Measurements from ENCODE around the gene ABHD3.

ABHD3 gene

GRCh38 chr18:21703241-21703820 lies 1.2 kb downstream of the ABHD3 start:
- H3K79me2 ChIP-seq (ENCODE audit: insufficient read depth, low read length) = peaks cover 31% of the 10 kb centered on the region
- H3K27me3 ChIP-seq (ENCODE audit: insufficient read depth, low read length, poor library complexity, severe bottlenecking) = no peaks in the 10 kb centered on the region
- H3K36me3 ChIP-seq (ENCODE audit: insufficient read depth, low read length) = no peaks in the 10 kb centered on the region
- H4K20me1 ChIP-seq (ENCODE audit: insufficient read depth, low read length, poor library complexity, severe bottlenecking) = peaks cover 8% of the 10 kb centered on the region
- peak overlapping the region; percentile 72 for H3K4me2 ChIP-seq (ENCODE audit: low read depth, low read length, poor library complexity, severe bottlenecking)
- peaks cover 29% of the 10 kb centered on the region for H3K4me1 ChIP-seq (ENCODE audit: insufficient read depth, low read length, poor library complexity, severe bottlenecking)
- TF ChIP-seq CTCF (conservative IDR thresholded peaks at IDR 0.05; ENCODE audit: low read length) (no peak), EZH2phosphoT487 (IDR thresholded peaks at IDR 0.05; ENCODE audit: borderline replicate concordance) (no peak)
- no peaks in the 10 kb centered on the region for H3K9me2 ChIP-seq (replicated peaks; ENCODE audit: low read depth, low read length)
- H3K9me3 ChIP-seq (ENCODE audit: insufficient read depth, low read depth, low read length) = no peaks in the 10 kb centered on the region
- no peaks in the 10 kb centered on the region for H3F3A ChIP-seq (ENCODE audit: low read depth)
- H3K4me3 ChIP-seq (ENCODE audit: low read length, poor library complexity, severe bottlenecking) = peak overlapping the region; percentile 99
- H3K9ac ChIP-seq (ENCODE audit: low read depth, low read length, poor library complexity, severe bottlenecking) = peak overlapping the region; percentile 81
- peak overlapping the region; percentile 95 for H2AFZ ChIP-seq (ENCODE audit: low read length)

GRCh38 chr18:21702602-21703001 lies 2.0 kb downstream of the ABHD3 start:
- Histone ChIP-seq H3K79me2 (ENCODE audit: insufficient read depth, low read length) (peaks cover 31% of the 10 kb centered on the region), H3F3A (ENCODE audit: low read depth) (no peaks in the 10 kb centered on the region), H3K36me3 (ENCODE audit: insufficient read depth, low read length) (no peaks in the 10 kb centered on the region), H3K9me2 (replicated peaks; ENCODE audit: low read depth, low read length) (no peaks in the 10 kb centered on the region), H3K4me1 (ENCODE audit: insufficient read depth, low read length, poor library complexity, severe bottlenecking) (peaks cover 29% of the 10 kb centered on the region), H3K27me3 (ENCODE audit: insufficient read depth, low read length, poor library complexity, severe bottlenecking) (no peaks in the 10 kb centered on the region), H3K4me2 (ENCODE audit: low read depth, low read length, poor library complexity, severe bottlenecking) (peak overlapping the region; percentile 72), H4K20me1 (ENCODE audit: insufficient read depth, low read length, poor library complexity, severe bottlenecking) (peaks cover 8% of the 10 kb centered on the region), H3K9me3 (ENCODE audit: insufficient read depth, low read depth, low read length) (no peaks in the 10 kb centered on the region), H3K4me3 (ENCODE audit: low read length, poor library complexity, severe bottlenecking) (peak overlapping the region; percentile 99), H3K9ac (ENCODE audit: low read depth, low read length, poor library complexity, severe bottlenecking) (peak overlapping the region; percentile 81), H2AFZ (ENCODE audit: low read length) (no peak overlapping the region)
- TF ChIP-seq CTCF (conservative IDR thresholded peaks at IDR 0.05; ENCODE audit: low read length) (no peak), EZH2phosphoT487 (IDR thresholded peaks at IDR 0.05; ENCODE audit: borderline replicate concordance) (no peak)

- Histone ChIP-seq H3K27me3 (ENCODE audit: insufficient read depth, low read length, poor library complexity, severe bottlenecking) (no peaks in the 10 kb centered on the region), H3K9ac (ENCODE audit: low read depth, low read length, poor library complexity, severe bottlenecking) (peak overlapping the region; percentile 81), H3K4me1 (ENCODE audit: insufficient read depth, low read length, poor library complexity, severe bottlenecking) (peaks cover 29% of the 10 kb centered on the region), H2AFZ (ENCODE audit: low read length) (no peak overlapping the region), H3K9me3 (ENCODE audit: insufficient read depth, low read depth, low read length) (no peaks in the 10 kb centered on the region), H4K20me1 (ENCODE audit: insufficient read depth, low read length, poor library complexity, severe bottlenecking) (peaks cover 8% of the 10 kb centered on the region), H3K79me2 (ENCODE audit: insufficient read depth, low read length) (peaks cover 31% of the 10 kb centered on the region), H3K4me2 (ENCODE audit: low read depth, low read length, poor library complexity, severe bottlenecking) (peak overlapping the region; percentile 72), H3K4me3 (ENCODE audit: low read length, poor library complexity, severe bottlenecking) (peak overlapping the region; percentile 99), H3K9me2 (replicated peaks; ENCODE audit: low read depth, low read length) (no peaks in the 10 kb centered on the region), H3K36me3 (ENCODE audit: insufficient read depth, low read length) (no peaks in the 10 kb centered on the region), H3F3A (ENCODE audit: low read depth) (no peaks in the 10 kb centered on the region)
- TF ChIP-seq EZH2phosphoT487 (IDR thresholded peaks at IDR 0.05; ENCODE audit: borderline replicate concordance) (no peak), CTCF (conservative IDR thresholded peaks at IDR 0.05; ENCODE audit: low read length) (no peak)
These were observed 3.0 kb downstream of the ABHD3 start for GRCh38 chr18:21701621-21702020.
